DND-41 (cell line): ENCODE data around the gene MOGAT3.

Source experiments
- ATAC-seq: fragments of 200-7000 bp; cut with Tn5 transposase; 3 replicates; pipeline ENCODE4 v1.9.1; 2021; ENCODE audit warnings: low read depth; ENCODE audit not compliant: insufficient read depth
- DNase-seq: peaks from one replicate; pipeline ENCODE4 v3.0.0-alpha.2; 2020
- H2AFZ ChIP-seq: 2 replicates; pipeline ENCODE4 v1.6.0; 2012; ENCODE audit warnings: low read depth, low read length
- H3K27ac ChIP-seq: 2 replicates; pipeline ENCODE4 v1.5.1; 2012; ENCODE audit warnings: low read length, inconsistent platforms
- H3K27me3 ChIP-seq: fragments of 200-600 bp; sonication (generic); 2 replicates; pipeline ENCODE4 v1.6.0; 2012; ENCODE audit warnings: low read length, mild to moderate bottlenecking, inconsistent platforms; ENCODE audit not compliant: insufficient read depth, poor library complexity
- H3K36me3 ChIP-seq: 2 replicates; pipeline ENCODE4 v1.5.1; 2012; ENCODE audit warnings: low read length, inconsistent platforms; ENCODE audit not compliant: insufficient read depth
- H3K4me1 ChIP-seq: 2 replicates; pipeline ENCODE4 v1.5.1; 2012; ENCODE audit warnings: mild to moderate bottlenecking, low read length; ENCODE audit not compliant: insufficient read depth
- H3K4me2 ChIP-seq: 2 replicates; pipeline ENCODE4 v1.6.0; 2012; ENCODE audit warnings: mild to moderate bottlenecking, moderate library complexity, low read length, inconsistent platforms; ENCODE audit not compliant: insufficient read depth
- H3K4me3 ChIP-seq, 2 experiments: fragments of 200-600 bp in 1 of 2; shearing (Covaris generic) in 1 of 2; 2 replicates each; pipeline ENCODE4 v1.5.1; 2012 to 2016; ENCODE audit warnings: inconsistent platforms in 2 of 2, low read length in 2 of 2, mild to moderate bottlenecking in 2 of 2, low read depth in 1 of 2, moderate library complexity in 1 of 2
- H3K79me2 ChIP-seq: 2 replicates; pipeline ENCODE4 v1.6.0; 2012; ENCODE audit warnings: low read length, inconsistent platforms; ENCODE audit not compliant: insufficient read depth
- H3K9ac ChIP-seq: 2 replicates; pipeline ENCODE4 v1.6.0; 2012; ENCODE audit warnings: low read depth, mild to moderate bottlenecking, inconsistent platforms, low read length, moderate library complexity
- H3K9me3 ChIP-seq: 2 replicates; pipeline ENCODE4 v1.5.1; 2012; ENCODE audit warnings: low read length, moderate library complexity, mild to moderate bottlenecking, inconsistent platforms; ENCODE audit not compliant: insufficient read depth, severe bottlenecking
- H4K20me1 ChIP-seq: 2 replicates; pipeline ENCODE4 v1.6.0; 2012; ENCODE audit warnings: low read length; ENCODE audit not compliant: insufficient read depth
- CTCF ChIP-seq: IDR thresholded peaks from 2 replicates; pipeline ENCODE4 v1.5.1; 2012; ENCODE audit warnings: borderline replicate concordance, low read length, moderate library complexity, mild to moderate bottlenecking; ENCODE audit not compliant: poor library complexity, severe bottlenecking; ENCODE audit errors: extremely low read depth
- EZH2 ChIP-seq: IDR thresholded peaks from 3 replicates; pipeline ENCODE4 v1.6.1; 2012; ENCODE audit warnings: borderline replicate concordance, low read depth, mild to moderate bottlenecking, moderate library complexity, low read length, inconsistent platforms; ENCODE audit not compliant: severe bottlenecking

Gene MOGAT3

GRCh38 chr7:101186194-101186593, 14.6 kb downstream of the MOGAT3 start:
- H3K4me2 ChIP-seq = no peak overlapping the region
- H3K4me3 ChIP-seq = no peak overlapping the region
- ATAC-seq = no peak
- TF ChIP-seq CTCF (no peak), EZH2 (no peak)
- no peaks in the 10 kb centered on the region for H3K79me2 ChIP-seq
- no peak overlapping the region for H3K9ac ChIP-seq
- H2AFZ ChIP-seq = no peak overlapping the region
- H3K27me3 ChIP-seq = no peaks in the 10 kb centered on the region
- no peaks in the 10 kb centered on the region for H3K9me3 ChIP-seq
- no peak for DNase-seq
- no peaks in the 10 kb centered on the region for H3K4me1 ChIP-seq
- no peaks in the 10 kb centered on the region for H3K36me3 ChIP-seq
- no peaks in the 10 kb centered on the region for H4K20me1 ChIP-seq
- no peak overlapping the region for H3K27ac ChIP-seq

- DNase-seq (no peak), ATAC-seq (no peak)
- Histone ChIP-seq H3K4me2 (no peak overlapping the region), H3K4me3 (no peak overlapping the region), H3K4me1 (no peaks in the 10 kb centered on the region), H3K27me3 (no peaks in the 10 kb centered on the region), H3K9ac (no peak overlapping the region), H4K20me1 (no peaks in the 10 kb centered on the region), H3K27ac (no peak overlapping the region), H3K9me3 (no peaks in the 10 kb centered on the region), H3K79me2 (no peaks in the 10 kb centered on the region), H3K36me3 (no peaks in the 10 kb centered on the region), H2AFZ (no peak overlapping the region)
- TF ChIP-seq CTCF (no peak), EZH2 (no peak)
These were observed 15.5 kb downstream of the MOGAT3 start for GRCh38 chr7:101185258-101185839.

- no peak for ATAC-seq
- H3K27me3 ChIP-seq = no peaks in the 10 kb centered on the region
- DNase-seq = no peak
These were observed 20.6 kb downstream of the MOGAT3 start, which contains the start of gene NAT16 for GRCh38 chr7:101180130-101180755. Gene NAT16, minus strand, starts transcription at chr7:101180293. Its CDS starts 5,486 bp downstream, at chr7:101174807.

More at GRCh38 chr7:101180130-101180755, 20.6 kb downstream of the MOGAT3 start, which contains the start of gene NAT16:
- Histone ChIP-seq H3K36me3 (no peaks in the 10 kb centered on the region), H2AFZ (no peak within 1 kb of the TSS), H3K4me3 (no peak within 1 kb of the TSS), H3K4me2 (no peak within 1 kb of the TSS), H3K27ac (no peak within 1 kb of the TSS), H4K20me1 (no peaks in the 10 kb centered on the region), H3K9me3 (no peaks in the 10 kb centered on the region), H3K4me1 (no peaks in the 10 kb centered on the region), H3K9ac (no peak within 1 kb of the TSS), H3K79me2 (no peaks in the 10 kb centered on the region)
- no peak for TF ChIP-seq EZH2
- no peak for TF ChIP-seq CTCF
